ENCODE measurements around the gene IQCH. TPM values are rescaled to one million over a fixed set of nuclear protein-coding genes. Genes with fewer than 3 reads are reported as not detected.

The IQCH gene
- polyA plus RNA-seq, 1 donor (not counting 4 experiments of a cell fraction or from before 2014, with no cell fraction given): 2.6 TPM

DNA sequence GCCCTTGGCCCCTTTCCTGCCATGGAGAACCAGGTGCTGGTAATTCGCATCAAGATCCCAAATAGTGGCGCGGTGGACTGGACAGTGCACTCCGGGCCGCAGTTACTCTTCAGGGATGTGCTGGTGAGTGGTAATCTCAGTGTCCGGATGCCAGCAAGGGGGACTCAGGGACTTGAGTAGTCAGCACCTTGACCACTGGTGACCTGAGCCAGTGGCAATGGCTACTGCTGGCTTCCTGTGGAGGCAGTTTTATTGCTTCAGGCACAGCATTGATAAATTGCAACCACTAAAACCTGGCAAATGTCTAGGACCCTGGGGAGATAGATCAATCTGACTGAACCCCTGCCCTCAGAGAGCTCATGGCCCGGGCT lies 288.7 kb downstream of the IQCH start:
- no peaks in the 10 kb centered on the region for H3K9me3 ChIP-seq (ENCODE audit: control insufficient read depth, low read depth, low read length)
- FAIRE-seq (no peak), DNase-seq (ENCODE audit: low read depth, low spot score) (no peak)
- H3K27me3 ChIP-seq (ENCODE audit: control insufficient read depth, extremely low read depth, insufficient read depth, low read length): no peaks in the 10 kb centered on the region
- peaks cover 5% of the 10 kb centered on the region for H3K79me2 ChIP-seq (ENCODE audit: control insufficient read depth, insufficient read depth, low read length)
- H4K20me1 ChIP-seq (ENCODE audit: control insufficient read depth, extremely low read depth, insufficient read depth, low read length): no peaks in the 10 kb centered on the region
- H3K27ac ChIP-seq (ENCODE audit: control insufficient read depth, insufficient read depth, low read length): peak overlapping the region; percentile 68
- dilution Hi-C loops (cut with MboI; ENCODE audit: extremely low pct_ligation_motif_present, low sequenced_read_pairs): no loop called here
- TF ChIP-seq EZH2 (IDR thresholded peaks at IDR 0.05; ENCODE audit: low read length) (no peak), CTCF (optimal IDR thresholded peaks at IDR 0.05 in 1 of 3, IDR thresholded peaks at IDR 0.05 in 1 of 3, conservative IDR thresholded peaks at IDR 0.05 in 1 of 3; ENCODE audit: extremely low read depth in 1 of 3, insufficient read depth in 2 of 3, low read length in 3 of 3) (no peak)
- H2AFZ ChIP-seq (ENCODE audit: control insufficient read depth, low read length): peak overlapping the region; percentile 91
- peaks cover 27% of the 10 kb centered on the region for H3K4me1 ChIP-seq (ENCODE audit: control insufficient read depth, extremely low read depth, insufficient read depth, low read length)
- peak overlapping the region; percentile 57 to 82 (median 76) for H3K4me3 ChIP-seq (ENCODE audit: control insufficient read depth in 2 of 3, extremely low read depth in 1 of 3, insufficient read depth in 2 of 3, low read depth in 1 of 3, low read length in 3 of 3)
- H3K9me1 ChIP-seq (ENCODE audit: control insufficient read depth, extremely low read depth, insufficient read depth, low read length): peaks cover 2% of the 10 kb centered on the region
- peaks cover 0 to 2% of the 10 kb centered on the region in 2 experiments for H3K36me3 ChIP-seq (ENCODE audit: control insufficient read depth in 2 of 2, extremely low read depth in 1 of 2, insufficient read depth in 2 of 2, low read length in 2 of 2)
- H3K4me2 ChIP-seq (ENCODE audit: control insufficient read depth, extremely low read depth, insufficient read depth, low read depth, low read length): peak overlapping the region; percentile 97
- H3K9ac ChIP-seq (ENCODE audit: control insufficient read depth, extremely low read depth, insufficient read depth, low read length): peak overlapping the region; percentile 87

DNA sequence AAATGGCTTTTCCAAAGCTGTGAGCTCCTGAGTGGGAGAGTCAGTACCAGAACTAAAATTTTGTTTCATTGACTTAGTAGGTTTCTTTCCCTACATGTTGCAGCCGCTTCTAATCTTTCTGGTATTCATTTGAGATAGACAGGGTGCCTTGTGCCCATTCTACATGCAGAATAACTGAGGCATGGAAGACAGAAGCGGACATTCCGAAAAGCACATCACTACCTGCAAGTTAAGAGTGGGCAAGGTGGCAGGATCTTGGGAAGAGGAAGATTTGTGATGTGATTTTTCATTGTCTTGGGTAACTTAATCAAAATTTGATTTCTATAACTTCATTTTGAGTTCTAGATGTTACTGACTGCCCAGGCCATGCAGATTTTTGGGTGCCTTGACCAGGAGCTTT lies 289.9 kb downstream of the IQCH start:
- H4K20me1 ChIP-seq (ENCODE audit: control insufficient read depth, extremely low read depth, insufficient read depth, low read length): no peaks in the 10 kb centered on the region
- no peak for TF ChIP-seq CTCF (optimal IDR thresholded peaks at IDR 0.05 in 1 of 3, IDR thresholded peaks at IDR 0.05 in 1 of 3, conservative IDR thresholded peaks at IDR 0.05 in 1 of 3; ENCODE audit: extremely low read depth in 1 of 3, insufficient read depth in 2 of 3, low read length in 3 of 3)
- no peak for TF ChIP-seq EZH2 (IDR thresholded peaks at IDR 0.05; ENCODE audit: low read length)
- no peak overlapping the region for H2AFZ ChIP-seq (ENCODE audit: control insufficient read depth, low read length)
- H3K9me3 ChIP-seq (ENCODE audit: control insufficient read depth, low read depth, low read length): no peaks in the 10 kb centered on the region
- FAIRE-seq: no peak
- H3K36me3 ChIP-seq (ENCODE audit: control insufficient read depth in 2 of 2, extremely low read depth in 1 of 2, insufficient read depth in 2 of 2, low read length in 2 of 2): peaks cover 0 to 2% of the 10 kb centered on the region in 2 experiments
- H3K27ac ChIP-seq (ENCODE audit: control insufficient read depth, insufficient read depth, low read length): no peak overlapping the region
- no peak overlapping the region for H3K4me3 ChIP-seq (ENCODE audit: control insufficient read depth in 2 of 3, extremely low read depth in 1 of 3, insufficient read depth in 2 of 3, low read depth in 1 of 3, low read length in 3 of 3)
- no peak for DNase-seq (ENCODE audit: low read depth, low spot score)
- no peaks in the 10 kb centered on the region for H3K27me3 ChIP-seq (ENCODE audit: control insufficient read depth, extremely low read depth, insufficient read depth, low read length)
- H3K9ac ChIP-seq (ENCODE audit: control insufficient read depth, extremely low read depth, insufficient read depth, low read length): no peak overlapping the region
- dilution Hi-C loops (cut with MboI; ENCODE audit: extremely low pct_ligation_motif_present, low sequenced_read_pairs): no loop called here
- peaks cover 5% of the 10 kb centered on the region for H3K79me2 ChIP-seq (ENCODE audit: control insufficient read depth, insufficient read depth, low read length)
- H3K4me1 ChIP-seq (ENCODE audit: control insufficient read depth, extremely low read depth, insufficient read depth, low read length): peaks cover 25% of the 10 kb centered on the region
- H3K9me1 ChIP-seq (ENCODE audit: control insufficient read depth, extremely low read depth, insufficient read depth, low read length): peaks cover 2% of the 10 kb centered on the region
- H3K4me2 ChIP-seq (ENCODE audit: control insufficient read depth, extremely low read depth, insufficient read depth, low read depth, low read length): no peak overlapping the region
